ENCODE data around the gene ZBTB46. TPM values are rescaled to one million over a fixed set of nuclear protein-coding genes. Genes with fewer than 3 reads are reported as not detected.

The ZBTB46 gene
- total RNA-seq, 1 experiment from 2014 or later = 18.9 TPM

DNA sequence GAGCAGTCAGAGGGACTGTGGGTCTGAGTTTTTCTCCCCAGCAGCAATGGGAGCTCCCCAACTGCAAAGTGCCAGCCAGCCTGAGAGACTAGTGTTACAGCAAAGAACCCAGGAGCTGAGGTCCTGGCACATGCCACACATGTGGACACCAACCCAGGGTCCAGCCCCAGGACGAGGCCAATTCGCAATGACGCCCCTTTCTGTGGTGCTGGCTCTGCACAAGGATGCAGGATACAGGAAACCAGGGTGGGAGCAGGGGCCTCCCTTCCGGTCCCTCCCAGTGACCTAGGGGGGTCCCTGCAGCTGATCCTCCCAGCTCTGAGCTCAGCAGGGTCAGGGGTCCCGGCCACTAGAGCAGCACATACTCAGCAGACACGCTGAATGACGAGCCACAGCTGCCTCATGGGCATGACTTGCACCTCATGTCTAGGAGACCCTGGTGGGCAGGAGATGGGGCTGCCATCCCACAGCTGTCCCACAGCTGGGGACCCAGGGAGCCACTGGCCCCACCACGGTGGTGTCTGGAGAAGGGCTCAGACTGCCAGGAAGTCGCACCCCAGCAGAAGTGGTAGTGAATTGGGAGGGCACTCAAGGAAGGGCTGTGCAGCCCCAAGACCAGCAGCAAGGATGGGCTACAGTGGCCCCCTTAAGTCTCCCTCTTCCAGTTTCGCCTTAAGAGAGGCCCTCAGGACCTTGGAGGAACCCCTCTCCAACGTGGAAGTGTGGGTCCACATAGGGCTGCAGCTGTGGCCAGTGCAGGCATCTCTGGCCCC, 126.9 kb downstream of the ZBTB46 start:
- CTCF ChIA-PET = interaction anchor here (2.0 kb wide), 1 partner anchor 71 kb away, joined by 5 read pairs; no protein-coding TSS in a partner anchor
- DNase-seq (ENCODE audit: low spot score) = no peak
- POLR2A ChIA-PET = no interaction called here

GRCh38 chr20:63703471-63703975, 127.5 kb downstream of the ZBTB46 start:
- peaks cover 6% of the 10 kb centered on the region for H3K4me1 Mint-ChIP-seq
- ATAC-seq = no peak
- ChIA-PET CTCF (interaction anchor here (1.4 to 2.0 kb wide), 2 partner anchors 35 to 72 kb away, joined by 3 to 5 read pairs; no protein-coding TSS in a partner anchor), POLR2A (no interaction called here)
- DNase-seq (ENCODE audit: low spot score) = no peak
- no peak overlapping the region for H3K4me3 Mint-ChIP-seq
- peaks cover 17% of the 10 kb centered on the region for H3K36me3 Mint-ChIP-seq
- no peaks in the 10 kb centered on the region for H3K27me3 Mint-ChIP-seq (ENCODE audit: low read depth)
- no peaks in the 10 kb centered on the region for H3K9me3 Mint-ChIP-seq
- no peak for TF ChIP-seq SP1 (CRISPR knock-in tag; conservative IDR thresholded peaks at IDR 0.05)
- TF ChIP-seq, protein P1, sequence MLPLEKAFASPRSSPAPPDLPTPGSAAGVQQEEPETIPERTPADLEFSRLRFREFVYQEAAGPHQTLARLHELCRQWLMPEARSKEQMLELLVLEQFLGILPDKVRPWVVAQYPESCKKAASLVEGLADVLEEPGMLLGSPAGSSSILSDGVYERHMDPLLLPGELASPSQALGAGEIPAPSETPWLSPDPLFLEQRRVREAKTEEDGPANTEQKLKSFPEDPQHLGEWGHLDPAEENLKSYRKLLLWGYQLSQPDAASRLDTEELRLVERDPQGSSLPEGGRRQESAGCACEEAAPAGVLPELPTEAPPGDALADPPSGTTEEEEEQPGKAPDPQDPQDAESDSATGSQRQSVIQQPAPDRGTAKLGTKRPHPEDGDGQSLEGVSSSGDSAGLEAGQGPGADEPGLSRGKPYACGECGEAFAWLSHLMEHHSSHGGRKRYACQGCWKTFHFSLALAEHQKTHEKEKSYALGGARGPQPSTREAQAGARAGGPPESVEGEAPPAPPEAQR (CRISPR knock-in tag; IDR thresholded peaks at IDR 0.05) = no peak
- no peak for TF ChIP-seq ZNF281 (CRISPR knock-in tag; IDR thresholded peaks at IDR 0.05)
- TF ChIP-seq ELF4 (CRISPR knock-in tag; IDR thresholded peaks at IDR 0.05; ENCODE audit: low read depth) = no peak
- TF ChIP-seq ZNF138 (CRISPR knock-in tag; conservative IDR thresholded peaks at IDR 0.05) = no peak
- TF ChIP-seq GRHL2 (CRISPR knock-in tag; IDR thresholded peaks at IDR 0.05; ENCODE audit: insufficient replicate concordance, severe bottlenecking) = no peak
- TF ChIP-seq ZBTB21 (CRISPR knock-in tag; IDR thresholded peaks at IDR 0.05; ENCODE audit: borderline replicate concordance) = no peak
- no peak for TF ChIP-seq ZNF671 (CRISPR knock-in tag; IDR thresholded peaks at IDR 0.05)
- TF ChIP-seq CREM (CRISPR knock-in tag; IDR thresholded peaks at IDR 0.05) = no peak
- no peak overlapping the region for H3K27ac Mint-ChIP-seq

More for the DNA sequence above, 126.9 kb downstream of the ZBTB46 start:
- ATAC-seq = no peak
- TF ChIP-seq MXD4 (CRISPR knock-in tag; IDR thresholded peaks at IDR 0.05; ENCODE audit: borderline replicate concordance) (no peak), ATF3 (CRISPR knock-in tag; conservative IDR thresholded peaks at IDR 0.05) (no peak), FOXP1 (CRISPR knock-in tag; IDR thresholded peaks at IDR 0.05; ENCODE audit: borderline replicate concordance) (no peak), ZBTB21 (CRISPR knock-in tag; IDR thresholded peaks at IDR 0.05; ENCODE audit: borderline replicate concordance) (no peak), ZNF232 (CRISPR knock-in tag; IDR thresholded peaks at IDR 0.05) (no peak), ZNF317 (CRISPR knock-in tag; IDR thresholded peaks at IDR 0.05; ENCODE audit: borderline replicate concordance, low read depth) (no peak), CTCF (IDR thresholded peaks at IDR 0.05) (no peak), RELA (CRISPR knock-in tag; IDR thresholded peaks at IDR 0.05; ENCODE audit: borderline replicate concordance) (no peak)
- TF ChIP-seq, protein P2, sequence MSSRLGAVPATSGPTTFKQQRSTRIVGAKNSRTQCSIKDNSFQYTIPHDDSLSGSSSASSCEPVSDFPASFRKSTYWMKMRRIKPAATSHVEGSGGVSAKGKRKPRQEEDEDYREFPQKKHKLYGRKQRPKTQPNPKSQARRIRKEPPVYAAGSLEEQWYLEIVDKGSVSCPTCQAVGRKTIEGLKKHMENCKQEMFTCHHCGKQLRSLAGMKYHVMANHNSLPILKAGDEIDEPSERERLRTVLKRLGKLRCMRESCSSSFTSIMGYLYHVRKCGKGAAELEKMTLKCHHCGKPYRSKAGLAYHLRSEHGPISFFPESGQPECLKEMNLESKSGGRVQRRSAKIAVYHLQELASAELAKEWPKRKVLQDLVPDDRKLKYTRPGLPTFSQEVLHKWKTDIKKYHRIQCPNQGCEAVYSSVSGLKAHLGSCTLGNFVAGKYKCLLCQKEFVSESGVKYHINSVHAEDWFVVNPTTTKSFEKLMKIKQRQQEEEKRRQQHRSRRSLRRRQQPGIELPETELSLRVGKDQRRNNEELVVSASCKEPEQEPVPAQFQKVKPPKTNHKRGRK (CRISPR knock-in tag; IDR thresholded peaks at IDR 0.05; ENCODE audit: borderline replicate concordance) = no peak
- Mint-ChIP-seq H3K27ac (no peak overlapping the region), H3K4me1 (peaks cover 10% of the 10 kb centered on the region), H3K27me3 (ENCODE audit: low read depth) (no peaks in the 10 kb centered on the region), H3K9me3 (no peaks in the 10 kb centered on the region), H3K36me3 (peaks cover 22% of the 10 kb centered on the region), H3K4me3 (no peak overlapping the region)
